ENCODE measurements around the gene FBXL14.
"Not testable (repeated sequence)": the region's sequence is repeated elsewhere in the genome, so short reads cannot be mapped to it uniquely, and the experiment has no call there.

The FBXL14 gene

GRCh38 chr12:1619159-1619558 is 24.8 kb upstream of the FBXL14 start:
- no peak for DNase-seq

- no peak for DNase-seq
Observed at GRCh38 chr12:1618489-1618888, 24.1 kb upstream of the FBXL14 start.

DNA sequence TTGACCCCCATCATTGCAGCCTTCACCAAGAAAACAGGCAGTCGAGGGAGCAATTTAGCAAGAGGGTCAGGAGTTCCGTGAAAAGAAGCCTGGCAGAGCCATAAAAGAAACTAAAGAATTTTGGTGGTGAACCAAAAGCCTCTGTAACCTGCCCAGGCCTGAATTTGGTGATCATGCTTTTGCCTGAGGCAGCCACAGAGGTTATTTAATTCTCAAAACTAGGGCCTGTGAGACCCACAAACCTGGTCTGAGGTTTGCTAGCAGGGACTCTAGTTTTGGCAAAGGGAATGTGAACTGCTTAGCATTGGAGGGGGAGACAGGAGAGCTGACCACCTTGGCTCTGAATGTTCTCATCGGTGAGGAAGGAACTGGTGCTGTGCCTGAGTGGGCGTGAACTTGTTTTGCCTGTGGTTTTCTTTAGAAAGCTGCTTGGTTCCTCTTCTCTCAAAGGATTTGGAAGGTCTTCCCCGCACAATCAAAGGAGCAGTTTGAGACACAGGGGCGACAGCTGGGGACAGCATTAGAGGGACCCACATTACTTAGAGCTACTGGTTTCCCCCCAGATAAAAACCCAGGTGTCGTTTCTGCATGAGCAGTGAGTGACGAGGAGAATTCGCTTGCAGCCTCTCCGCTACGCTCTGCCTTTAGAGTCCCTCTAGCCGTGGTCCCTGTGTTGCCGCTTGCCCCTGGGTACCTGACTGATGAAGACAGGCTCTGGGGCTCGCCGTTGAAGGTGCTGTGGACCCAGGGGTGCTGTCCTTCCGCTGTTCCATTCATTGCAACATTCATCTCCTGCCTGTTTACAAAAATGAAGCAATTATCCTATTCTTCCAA is 22.1 kb upstream of the FBXL14 start:
- DNase-seq, result no peak

- DNase-seq, result no peak
Observed at GRCh38 chr12:1614360-1614759, 20.0 kb upstream of the FBXL14 start.

GRCh38 chr12:1613860-1614259 is 19.5 kb upstream of the FBXL14 start:
- DNase-seq, result no peak

GRCh38 chr12:1611803-1612572 is 17.6 kb upstream of the FBXL14 start:
- no peak for DNase-seq

- DNase-seq, result no peak
Observed at GRCh38 chr12:1610072-1610643, 15.8 kb upstream of the FBXL14 start.

GRCh38 chr12:1608713-1609119 is 14.3 kb upstream of the FBXL14 start:
- DNase-seq, result no peak

DNA sequence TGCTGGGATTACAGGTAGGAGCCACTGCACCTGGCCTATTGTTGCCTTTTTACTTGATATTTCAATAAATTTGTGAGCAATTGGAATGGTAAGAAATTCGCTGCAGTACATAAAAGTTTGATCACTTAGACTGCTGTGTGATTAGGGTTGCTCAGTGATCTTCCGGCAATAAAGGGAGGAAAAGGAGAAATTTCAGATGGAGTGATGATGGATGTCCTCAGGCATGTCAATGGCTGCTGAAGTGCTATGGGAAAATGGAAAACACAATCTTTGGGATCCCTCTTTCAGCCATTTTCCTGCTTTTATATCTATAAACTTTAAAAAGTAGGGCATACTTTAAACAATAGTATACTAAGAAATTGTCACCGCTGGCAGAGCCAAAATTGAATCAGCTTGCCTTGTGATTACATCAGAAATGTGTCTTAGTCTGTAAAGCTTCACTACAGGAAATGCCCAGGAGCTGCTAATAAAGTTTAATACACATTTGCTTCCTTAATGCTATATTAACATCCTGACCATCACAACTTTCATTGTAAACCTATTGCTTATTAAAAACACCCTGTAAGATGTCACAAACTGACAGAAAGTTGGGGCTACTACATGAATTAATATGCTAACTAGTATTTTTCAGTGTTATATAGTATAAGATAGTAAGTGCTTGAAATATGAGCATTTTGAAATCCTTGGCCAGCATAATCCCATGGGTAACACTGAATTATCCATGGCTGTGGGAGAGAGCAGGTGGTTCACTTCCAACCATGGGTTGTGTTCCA is 13.7 kb upstream of the FBXL14 start:
- no peak for DNase-seq

DNA sequence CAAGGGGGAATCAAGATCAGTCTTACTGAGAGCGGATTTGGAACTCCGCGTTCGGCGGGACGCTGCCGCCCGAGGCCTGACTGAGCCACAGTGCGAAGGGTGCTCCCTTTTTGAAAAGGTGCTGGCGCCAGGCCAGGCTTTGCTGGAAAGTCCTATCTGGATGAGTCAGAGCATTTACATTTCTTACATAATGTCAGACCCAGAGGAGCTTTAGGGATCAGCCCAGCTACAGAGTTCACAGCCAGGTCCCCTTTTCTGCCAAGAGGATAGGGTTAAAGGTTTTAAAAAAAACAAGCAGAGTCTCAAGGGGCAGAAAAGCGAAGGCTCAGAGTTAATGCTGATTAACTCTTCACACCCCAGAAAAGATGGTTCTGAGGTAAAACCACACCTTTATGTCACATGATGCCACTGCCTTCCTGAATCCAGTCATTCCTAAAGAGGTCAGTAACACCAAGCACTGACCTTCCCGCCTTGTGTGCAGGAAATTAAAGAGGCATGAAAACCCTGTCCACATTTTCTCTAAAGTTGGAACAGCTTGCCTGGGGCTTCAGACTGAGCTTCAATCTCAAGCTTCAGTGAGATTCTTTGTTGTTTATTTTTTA is 11.7 kb upstream of the FBXL14 start:
- DNase-seq, result peak; percentile 26

GRCh38 chr12:1605129-1606020 is 11.0 kb upstream of the FBXL14 start:
- peak; percentile 21 for DNase-seq

DNA sequence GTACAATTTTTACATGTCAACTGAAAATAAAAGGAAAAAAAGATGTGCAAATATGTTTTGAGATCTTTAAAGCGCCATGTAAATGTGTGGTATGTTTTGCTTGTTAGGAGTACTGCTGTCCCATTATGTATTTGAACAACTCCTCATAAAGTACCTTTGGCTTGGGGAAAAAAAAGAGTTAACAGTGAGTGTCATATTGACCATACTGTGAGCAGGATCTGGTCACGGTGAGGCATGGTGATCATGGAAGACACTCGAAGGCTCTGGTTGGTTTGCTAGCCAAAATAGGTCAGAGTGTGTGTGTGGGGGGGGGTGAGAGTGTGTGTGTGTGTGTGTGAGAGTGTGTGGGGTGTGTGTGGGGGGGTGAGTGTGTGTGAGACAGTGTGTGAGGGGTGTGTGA is 10.1 kb upstream of the FBXL14 start:
- DNase-seq, result no peak

- DNase-seq, result no peak
Observed at GRCh38 chr12:1603269-1603993, 9.1 kb upstream of the FBXL14 start.

DNA sequence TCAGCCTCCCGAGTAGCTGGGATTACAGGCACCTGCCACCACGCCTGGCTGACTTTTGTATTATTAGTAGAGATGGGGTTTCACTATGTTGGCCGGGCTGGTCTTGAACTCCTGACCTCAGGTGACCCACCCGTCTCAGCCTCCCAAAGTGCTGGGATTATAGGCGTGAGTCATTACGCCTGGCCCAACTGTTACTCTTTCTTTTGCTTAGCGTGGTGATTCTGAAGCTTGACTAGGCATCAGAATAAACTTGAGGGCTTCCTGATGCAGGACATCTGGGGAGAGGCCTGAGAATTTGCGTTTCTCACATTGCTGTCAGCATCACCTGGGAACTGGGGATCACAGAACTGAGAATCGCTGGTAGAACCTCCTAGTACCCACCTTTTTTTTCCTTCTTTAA is 8.3 kb upstream of the FBXL14 start:
- DNase-seq, result not testable (repeated sequence)

GRCh38 chr12:1598757-1599156 is 4.4 kb upstream of the FBXL14 start:
- DNase-seq, result no peak

DNA sequence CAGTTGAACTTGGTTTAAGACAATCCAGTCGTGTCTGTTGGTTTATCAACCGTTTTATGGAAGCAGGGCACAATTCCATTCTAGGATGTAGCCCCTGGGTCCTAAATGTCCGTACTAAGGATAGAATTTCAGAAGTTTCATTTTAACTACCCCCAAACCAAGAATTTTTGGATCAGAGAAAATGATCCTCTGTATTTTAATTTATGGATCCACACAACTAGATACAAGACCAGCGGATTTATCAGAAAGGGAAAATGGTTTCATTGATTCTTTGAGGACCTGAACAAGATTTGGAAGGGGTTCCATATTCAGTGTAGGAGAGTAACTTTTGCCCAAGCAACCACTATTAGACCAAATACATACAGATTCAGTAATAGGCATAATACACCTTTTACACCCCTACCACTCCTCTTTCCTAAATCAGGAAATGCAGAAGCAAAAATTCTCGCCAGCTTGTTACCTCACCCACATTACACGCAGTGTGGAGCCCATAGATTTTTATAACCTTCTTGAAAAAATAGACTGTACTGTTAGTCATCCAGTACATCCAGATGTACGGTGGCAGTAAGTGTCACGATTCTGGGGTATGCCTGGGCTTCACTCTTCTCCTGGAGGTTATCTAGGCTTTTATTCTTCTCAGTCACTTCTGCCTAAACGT is 1.4 kb upstream of the FBXL14 start:
- no peak for DNase-seq

- DNase-seq, result no peak
Observed at GRCh38 chr12:1595026-1595561, 713 bp upstream of the FBXL14 start.

- no peak for DNase-seq
Observed at GRCh38 chr12:1594006-1594260, 448 bp downstream of the FBXL14 start.

GRCh38 chr12:1593174-1594005 is 991 bp downstream of the FBXL14 start:
- DNase-seq, result no peak

Measured in SHP77 treated with DMSO at 0.1 percent for 48 hours (cell line).